Peyer's patch (tissue), 4 donors: ENCODE measurements around the gene SPIN1. TPM values are rescaled to one million over a fixed set of nuclear protein-coding genes. Genes with fewer than 3 reads are reported as not detected.

Source experiments
- DNase-seq, 3 donors: peaks; one replicate each; pipeline ENCODE4 v3.0.0-alpha.2; 2017 to 2019
- H3K27ac ChIP-seq, 4 donors: fragments of 200-600 bp; sonication (generic); one replicate each; pipeline ENCODE4 v1.5.1; 2016 to 2019
- H3K27me3 ChIP-seq, 2 donors: fragments of 200-600 bp; sonication (generic); one replicate each; pipeline ENCODE4 v1.5.1; 2019
- H3K36me3 ChIP-seq, 3 donors: fragments of 200-600 bp; sonication (generic); one replicate each; pipeline ENCODE4 v1.5.1; 2016 to 2019
- H3K4me1 ChIP-seq, 4 donors: fragments of 200-600 bp; sonication (generic); one replicate each; pipeline ENCODE4 v1.5.1; 2016 to 2019
- H3K4me3 ChIP-seq, 4 donors: fragments of 200-600 bp; sonication (generic); 1 replicate in 3 of 4; 2 replicates in 1 of 4; pipeline ENCODE4 v1.5.1; 2016 to 2019; ENCODE audit warnings: mild to moderate bottlenecking in 1 of 4
- H3K9me3 ChIP-seq, 4 donors: fragments of 200-600 bp; sonication (generic); one replicate each; pipeline ENCODE4 v1.5.1; 2016 to 2019; ENCODE audit warnings: mild to moderate bottlenecking in 1 of 4
- CTCF ChIP-seq, 6 experiments: fragments of 450-650 bp in 4 of 6; fragments of 200-600 bp in 2 of 6; sonication (generic) in 1 of 6; IDR thresholded peaks; one replicate each; pipeline ENCODE4 v1.5.1; 2017 to 2019; ENCODE audit warnings: antibody characterized with exemption in 6 of 6, mild to moderate bottlenecking in 3 of 6, moderate library complexity in 1 of 6
- POLR2A ChIP-seq, 2 donors: fragments of 450-650 bp; IDR thresholded peaks; one replicate each; pipeline ENCODE4 v1.5.1; 2017; ENCODE audit warnings: antibody characterized with exemption in 2 of 2, mild to moderate bottlenecking in 2 of 2, moderate library complexity in 2 of 2
- total RNA-seq, 4 donors: library from RNA; depleted of rRNA; stranded (reverse); fragments of >200 nt; gene quantifications; one replicate each; pipeline ENCODE4 v1.1.0, GENCODE V29; 2016

SPIN1 gene
- total RNA-seq, 4 donors from 2014 or later, result 48.9 to 57.8 (median 53.7) TPM

- Histone ChIP-seq H3K27me3 (no peaks in the 10 kb centered on the region), H3K9me3 (no peaks in the 10 kb centered on the region), H3K36me3 (peaks cover 0 to 11% (median 0%) of the 10 kb centered on the region in 3 donors), H3K4me1 (no peaks in the 10 kb centered on the region), H3K4me3 (no peak overlapping the region), H3K27ac (no peak overlapping the region)
- no peak for DNase-seq
- no peak for TF ChIP-seq CTCF (IDR thresholded peaks at IDR 0.05)
- no peak for TF ChIP-seq POLR2A (IDR thresholded peaks at IDR 0.05)
Observed at GRCh38 chr9:88481933-88482332, 93.7 kb downstream of the SPIN1 start.

GRCh38 chr9:88488166-88488565 is 99.9 kb downstream of the SPIN1 start:
- Histone ChIP-seq H3K4me3 (no peak overlapping the region), H3K27ac (no peak overlapping the region), H3K9me3 (no peaks in the 10 kb centered on the region), H3K4me1 (no peaks in the 10 kb centered on the region), H3K27me3 (no peaks in the 10 kb centered on the region), H3K36me3 (no peaks in the 10 kb centered on the region)
- no peak for TF ChIP-seq POLR2A (IDR thresholded peaks at IDR 0.05)
- no peak for TF ChIP-seq CTCF (IDR thresholded peaks at IDR 0.05)
- DNase-seq, result no peak

- no peaks in the 10 kb centered on the region for H3K27me3 ChIP-seq
- H3K9me3 ChIP-seq, result no peaks in the 10 kb centered on the region
- TF ChIP-seq CTCF (IDR thresholded peaks at IDR 0.05) (no peak), POLR2A (IDR thresholded peaks at IDR 0.05) (no peak)
- H3K4me3 ChIP-seq, result no peak overlapping the region
- H3K4me1 ChIP-seq, result no peaks in the 10 kb centered on the region
- H3K36me3 ChIP-seq, result no peaks in the 10 kb centered on the region
- no peak for DNase-seq
- H3K27ac ChIP-seq, result no peak overlapping the region
Observed at GRCh38 chr9:88494983-88495721, 106.9 kb downstream of the SPIN1 start.

GRCh38 chr9:88497224-88497623 is 109.0 kb downstream of the SPIN1 start:
- H3K4me1 ChIP-seq, result no peaks in the 10 kb centered on the region
- no peaks in the 10 kb centered on the region for H3K36me3 ChIP-seq
- no peaks in the 10 kb centered on the region for H3K9me3 ChIP-seq
- no peak overlapping the region for H3K27ac ChIP-seq
- DNase-seq, result no peak
- H3K27me3 ChIP-seq, result no peaks in the 10 kb centered on the region
- TF ChIP-seq POLR2A (IDR thresholded peaks at IDR 0.05) (no peak), CTCF (IDR thresholded peaks at IDR 0.05) (no peak)
- H3K4me3 ChIP-seq, result no peak overlapping the region

- Histone ChIP-seq H3K27ac (no peak overlapping the region), H3K9me3 (no peaks in the 10 kb centered on the region), H3K4me3 (no peak overlapping the region), H3K4me1 (no peaks in the 10 kb centered on the region), H3K27me3 (no peaks in the 10 kb centered on the region), H3K36me3 (no peaks in the 10 kb centered on the region)
- TF ChIP-seq POLR2A (IDR thresholded peaks at IDR 0.05) (no peak), CTCF (IDR thresholded peaks at IDR 0.05) (no peak)
- no peak for DNase-seq
Observed at GRCh38 chr9:88498880-88499279, 110.6 kb downstream of the SPIN1 start.
